KOPT-K1 (cell line): ENCODE results near the gene MPP3.

Experiments
- H3K27ac ChIP-seq: fragments of 200-600 bp; sonication (generic); 2 replicates; pipeline ENCODE4 v1.5.1; 2016; ENCODE audit warnings: antibody characterized with exemption, mild to moderate bottlenecking, low read depth, low read length; ENCODE audit not compliant: poor library complexity, severe bottlenecking
- H3K36me3 ChIP-seq: fragments of 200-600 bp; sonication (generic); 2 replicates; pipeline ENCODE4 v1.5.1; 2017; ENCODE audit warnings: antibody characterized with exemption, mild to moderate bottlenecking, low read length, moderate library complexity; ENCODE audit not compliant: insufficient read depth
- H3K9me3 ChIP-seq: fragments of 200-600 bp; sonication (generic); 2 replicates; pipeline ENCODE4 v1.5.1; 2017; ENCODE audit warnings: antibody characterized with exemption, low read length, mild to moderate bottlenecking; ENCODE audit not compliant: insufficient read depth, poor library complexity, severe bottlenecking

Gene MPP3

GRCh38 chr17:43767713-43768059, 65.3 kb downstream of the MPP3 start:
- Histone ChIP-seq H3K27ac (no peak overlapping the region), H3K9me3 (no peaks in the 10 kb centered on the region), H3K36me3 (peaks cover 7% of the 10 kb centered on the region)

GRCh38 chr17:43767053-43767712, 65.8 kb downstream of the MPP3 start:
- peaks cover 2% of the 10 kb centered on the region for H3K36me3 ChIP-seq
- H3K9me3 ChIP-seq: no peaks in the 10 kb centered on the region
- H3K27ac ChIP-seq: no peak overlapping the region

GRCh38 chr17:43766413-43767052, 66.4 kb downstream of the MPP3 start:
- no peak overlapping the region for H3K27ac ChIP-seq
- no peaks in the 10 kb centered on the region for H3K9me3 ChIP-seq
- no peaks in the 10 kb centered on the region for H3K36me3 ChIP-seq

GRCh38 chr17:43760254-43760852, 72.6 kb downstream of the MPP3 start:
- Histone ChIP-seq H3K27ac (no peak overlapping the region), H3K36me3 (no peaks in the 10 kb centered on the region), H3K9me3 (no peaks in the 10 kb centered on the region)

- H3K36me3 ChIP-seq: no peaks in the 10 kb centered on the region
- no peak overlapping the region for H3K27ac ChIP-seq
- no peaks in the 10 kb centered on the region for H3K9me3 ChIP-seq
Observed at GRCh38 chr17:43759836-43760235, 73.1 kb downstream of the MPP3 start.

- Histone ChIP-seq H3K9me3 (no peaks in the 10 kb centered on the region), H3K27ac (no peak within 1 kb of the TSS), H3K36me3 (no peaks in the 10 kb centered on the region)
Observed at GRCh38 chr17:43758497-43759174, 74.3 kb downstream of the MPP3 start, which contains the start of gene SOST. Gene SOST, minus strand, starts transcription at chr17:43758791. Its CDS starts 50 bp downstream, at chr17:43758741.

GRCh38 chr17:43758086-43758485, 74.9 kb downstream of the MPP3 start:
- Histone ChIP-seq H3K9me3 (no peaks in the 10 kb centered on the region), H3K27ac (no peak overlapping the region), H3K36me3 (no peaks in the 10 kb centered on the region)

- no peak overlapping the region for H3K27ac ChIP-seq
- no peaks in the 10 kb centered on the region for H3K9me3 ChIP-seq
- no peaks in the 10 kb centered on the region for H3K36me3 ChIP-seq
Observed at GRCh38 chr17:43757171-43757660, 75.7 kb downstream of the MPP3 start.

GRCh38 chr17:43756201-43756600, 76.7 kb downstream of the MPP3 start:
- no peak overlapping the region for H3K27ac ChIP-seq

GRCh38 chr17:43755389-43755875, 77.5 kb downstream of the MPP3 start:
- Histone ChIP-seq H3K36me3 (no peaks in the 10 kb centered on the region), H3K9me3 (no peaks in the 10 kb centered on the region), H3K27ac (no peak overlapping the region)

More at GRCh38 chr17:43756201-43756600, 76.7 kb downstream of the MPP3 start:
- Histone ChIP-seq H3K9me3 (no peaks in the 10 kb centered on the region), H3K36me3 (no peaks in the 10 kb centered on the region)

GRCh38 chr17:43754947-43755346, 78.0 kb downstream of the MPP3 start:
- no peak overlapping the region for H3K27ac ChIP-seq
- no peaks in the 10 kb centered on the region for H3K36me3 ChIP-seq
- no peaks in the 10 kb centered on the region for H3K9me3 ChIP-seq

- H3K27ac ChIP-seq: no peak overlapping the region
- no peaks in the 10 kb centered on the region for H3K9me3 ChIP-seq
- no peaks in the 10 kb centered on the region for H3K36me3 ChIP-seq
Observed at GRCh38 chr17:43753493-43754129, 79.3 kb downstream of the MPP3 start.
